T-helper 1 cell treated with Interleukin-12 subunit alpha and Interleukin-12 subunit beta and Interleukin-4 antibody, amounts not matched to agents 30 ng/mL and 1 ng/mL, for 36 hours (primary cell): ENCODE measurements around the gene PDSS2. TPM values are rescaled to one million over a fixed set of nuclear protein-coding genes. Genes with fewer than 3 reads are reported as not detected.
"Not testable (repeated sequence)": the region's sequence is repeated elsewhere in the genome, so short reads cannot be mapped to it uniquely, and the experiment has no call there.

Experiments
- intact Hi-C: fragments of 100-400 bp; cut with micrococcal nuclease; formaldehyde crosslinking; loops from one replicate; pipeline ENCODE4 v1.15.1; 2024
- total RNA-seq: library from RNA; stranded (reverse); gene quantifications from 2 replicates; pipeline ENCODE4 v1.2.3, GENCODE V29; 2022

Gene PDSS2
- total RNA-seq, 1 donor from 2014 or later, result 15.0 TPM

- intact Hi-C loops, result no loop called here
Observed at GRCh38 chr6:107185391-107185970, 273.9 kb downstream of the PDSS2 start.

GRCh38 chr6:107184435-107184834 lies 274.9 kb downstream of the PDSS2 start:
- intact Hi-C loops, result no loop called here

- intact Hi-C loops, result no loop called here
Observed at GRCh38 chr6:107180099-107180498, 279.3 kb downstream of the PDSS2 start.

- intact Hi-C loops, result no loop called here
Observed at GRCh38 chr6:107179004-107179403, 280.4 kb downstream of the PDSS2 start.

- intact Hi-C loops, result no loop called here
Observed at GRCh38 chr6:107173779-107174178, 285.6 kb downstream of the PDSS2 start.

- intact Hi-C loops, result no loop called here
Observed at GRCh38 chr6:107171513-107171912, 287.9 kb downstream of the PDSS2 start.

- intact Hi-C loops, result not testable (repeated sequence)
Observed at GRCh38 chr6:107164299-107164698, 295.1 kb downstream of the PDSS2 start.

GRCh38 chr6:107161521-107161920 lies 297.8 kb downstream of the PDSS2 start:
- intact Hi-C loops, result no loop called here

GRCh38 chr6:107156617-107157016 lies 302.7 kb downstream of the PDSS2 start:
- intact Hi-C loops, result no loop called here

- intact Hi-C loops, result no loop called here
Observed at GRCh38 chr6:107154801-107155160, 304.6 kb downstream of the PDSS2 start.

GRCh38 chr6:107154131-107154800 lies 305.1 kb downstream of the PDSS2 start:
- intact Hi-C loops, result no loop called here

- intact Hi-C loops, result no loop called here
Observed at GRCh38 chr6:107152638-107153430, 306.5 kb downstream of the PDSS2 start.

- intact Hi-C loops, result no loop called here
Observed at GRCh38 chr6:107144666-107145065, 314.7 kb downstream of the PDSS2 start.

- intact Hi-C loops, result no loop called here
Observed at GRCh38 chr6:107144014-107144413, 315.4 kb downstream of the PDSS2 start.

GRCh38 chr6:107140581-107140980 lies 318.8 kb downstream of the PDSS2 start:
- intact Hi-C loops, result no loop called here

- intact Hi-C loops, result not testable (repeated sequence)
Observed at GRCh38 chr6:107136324-107136723, 323.0 kb downstream of the PDSS2 start.

GRCh38 chr6:107135048-107135680 lies 324.2 kb downstream of the PDSS2 start:
- intact Hi-C loops, result not testable (repeated sequence)

GRCh38 chr6:107132330-107132954 lies 326.9 kb downstream of the PDSS2 start:
- intact Hi-C loops, result no loop called here

GRCh38 chr6:107129370-107129925 lies 329.9 kb downstream of the PDSS2 start:
- intact Hi-C loops, result no loop called here

- intact Hi-C loops, result no loop called here
Observed at GRCh38 chr6:107128577-107128976, 330.8 kb downstream of the PDSS2 start.

- intact Hi-C loops, result no loop called here
Observed at GRCh38 chr6:107128175-107128574, 331.2 kb downstream of the PDSS2 start.
